BJ (cell line): ENCODE results near the gene RGMA. TPM values are rescaled to one million over a fixed set of nuclear protein-coding genes. Genes with fewer than 3 reads are reported as not detected.

Source experiments
- CTCF ChIA-PET: fragments of 350-600 bp; formaldehyde crosslinking; extraction: SDS; loops from one replicate; lab custom pipeline; 2021; ENCODE audit warnings: antibody characterized with exemption, inconsistent platforms; lab: Yijun Ruan, JAX
- POLR2A ChIA-PET: fragments of 300-600 bp; sonication (Branson Sonifier 250); formaldehyde crosslinking; extraction: SDS; loops from one replicate; lab custom pipeline; 2021; ENCODE audit warnings: antibody characterized with exemption; lab: Charles Lee
- DNase-seq: peaks from one replicate; pipeline ENCODE4 v3.0.0-alpha.2; 2011; ENCODE audit warnings: low read depth
- H3K27me3 ChIP-seq: 2 replicates; pipeline ENCODE4 v1.6.0; 2011; ENCODE audit warnings: low read length; ENCODE audit not compliant: control insufficient read depth, insufficient read depth
- H3K36me3 ChIP-seq: 2 replicates; pipeline ENCODE4 v1.5.1; 2011; ENCODE audit warnings: low read length; ENCODE audit not compliant: control insufficient read depth, insufficient read depth
- H3K4me3 ChIP-seq: 2 replicates; pipeline ENCODE4 v1.5.1; 2011; ENCODE audit warnings: low read depth, mild to moderate bottlenecking, control low read depth, low read length
- polyA plus RNA-seq: library from polyadenylated mRNA; depleted of rRNA; stranded (reverse); fragments of >200 nt; gene quantifications from 2 replicates; pipeline ENCODE4 v1.2.3, GENCODE V29; 2011
- TF ChIP-seq, protein P1 (sequence below): IDR thresholded peaks from 2 replicates; pipeline ENCODE4 v1.5.1; 2011; ENCODE audit warnings: low read depth, mild to moderate bottlenecking, control low read depth, inconsistent platforms, low read length, moderate library complexity; ENCODE audit not compliant: insufficient read depth

Gene RGMA
- polyA plus RNA-seq, 1 experiment, result 0.34 TPM

DNA sequence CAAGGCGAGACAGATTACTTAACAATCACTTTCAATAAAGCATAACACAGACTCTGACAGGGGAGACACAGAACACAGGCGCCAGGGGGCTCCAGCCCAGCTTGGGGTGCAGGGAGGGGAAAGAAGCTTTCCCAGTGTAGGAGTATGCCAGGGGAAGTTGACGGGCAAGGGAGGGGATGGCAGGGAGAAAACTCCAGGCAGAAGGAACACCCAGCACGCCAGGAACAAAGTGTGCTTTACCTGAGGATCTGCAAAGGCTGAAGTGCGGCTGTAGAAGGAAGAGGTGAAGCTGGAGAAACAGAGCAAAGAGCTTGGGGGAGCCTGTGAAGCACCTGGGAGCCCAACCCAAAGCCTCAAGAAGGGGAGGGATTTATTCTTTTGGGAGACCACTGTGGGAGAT, 12.1 kb downstream of the RGMA start:
- Histone ChIP-seq H3K4me3 (no peak overlapping the region), H3K27me3 (peaks cover 5% of the 10 kb centered on the region), H3K36me3 (no peaks in the 10 kb centered on the region)
- TF ChIP-seq, protein P1, sequence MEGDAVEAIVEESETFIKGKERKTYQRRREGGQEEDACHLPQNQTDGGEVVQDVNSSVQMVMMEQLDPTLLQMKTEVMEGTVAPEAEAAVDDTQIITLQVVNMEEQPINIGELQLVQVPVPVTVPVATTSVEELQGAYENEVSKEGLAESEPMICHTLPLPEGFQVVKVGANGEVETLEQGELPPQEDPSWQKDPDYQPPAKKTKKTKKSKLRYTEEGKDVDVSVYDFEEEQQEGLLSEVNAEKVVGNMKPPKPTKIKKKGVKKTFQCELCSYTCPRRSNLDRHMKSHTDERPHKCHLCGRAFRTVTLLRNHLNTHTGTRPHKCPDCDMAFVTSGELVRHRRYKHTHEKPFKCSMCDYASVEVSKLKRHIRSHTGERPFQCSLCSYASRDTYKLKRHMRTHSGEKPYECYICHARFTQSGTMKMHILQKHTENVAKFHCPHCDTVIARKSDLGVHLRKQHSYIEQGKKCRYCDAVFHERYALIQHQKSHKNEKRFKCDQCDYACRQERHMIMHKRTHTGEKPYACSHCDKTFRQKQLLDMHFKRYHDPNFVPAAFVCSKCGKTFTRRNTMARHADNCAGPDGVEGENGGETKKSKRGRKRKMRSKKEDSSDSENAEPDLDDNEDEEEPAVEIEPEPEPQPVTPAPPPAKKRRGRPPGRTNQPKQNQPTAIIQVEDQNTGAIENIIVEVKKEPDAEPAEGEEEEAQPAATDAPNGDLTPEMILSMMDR, result no peak
- DNase-seq, result no peak
- POLR2A ChIA-PET, result no interaction called here
- CTCF ChIA-PET, result interaction anchor here (1.1 to 4.0 kb wide), 3 partner anchors 9 to 1042 kb away, joined by 3 to 18 read pairs (median 4); partner anchors contain the start of gene RGMA

DNA sequence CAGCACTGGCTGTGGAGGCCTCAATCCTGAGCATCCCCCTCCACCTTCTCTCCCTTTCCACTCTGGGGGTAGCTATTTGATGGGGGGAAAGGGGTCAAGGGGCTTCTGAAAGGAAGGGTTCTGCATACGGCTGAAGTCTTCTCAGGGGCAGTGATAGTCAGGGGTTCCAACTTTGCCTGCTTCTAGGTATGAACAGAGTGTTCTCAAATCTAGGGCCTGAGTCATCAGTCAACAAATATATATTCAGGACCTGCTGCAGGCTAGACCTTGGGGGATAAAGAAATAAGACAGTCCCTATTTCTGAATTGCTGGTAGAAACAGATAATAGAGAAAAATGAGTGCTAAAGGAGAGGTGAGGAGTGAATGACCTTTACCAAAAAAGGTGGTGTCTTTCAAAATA, 12.8 kb downstream of the RGMA start:
- no peaks in the 10 kb centered on the region for H3K36me3 ChIP-seq
- H3K27me3 ChIP-seq, result peaks cover 6% of the 10 kb centered on the region
- CTCF ChIA-PET, result interaction anchor here (4.0 kb wide), 1 partner anchor 12 kb away, joined by 18 read pairs; the partner anchor contains the start of gene RGMA
- POLR2A ChIA-PET, result no interaction called here
- TF ChIP-seq, protein P1, result no peak
- no peak for DNase-seq
- H3K4me3 ChIP-seq, result no peak overlapping the region

DNA sequence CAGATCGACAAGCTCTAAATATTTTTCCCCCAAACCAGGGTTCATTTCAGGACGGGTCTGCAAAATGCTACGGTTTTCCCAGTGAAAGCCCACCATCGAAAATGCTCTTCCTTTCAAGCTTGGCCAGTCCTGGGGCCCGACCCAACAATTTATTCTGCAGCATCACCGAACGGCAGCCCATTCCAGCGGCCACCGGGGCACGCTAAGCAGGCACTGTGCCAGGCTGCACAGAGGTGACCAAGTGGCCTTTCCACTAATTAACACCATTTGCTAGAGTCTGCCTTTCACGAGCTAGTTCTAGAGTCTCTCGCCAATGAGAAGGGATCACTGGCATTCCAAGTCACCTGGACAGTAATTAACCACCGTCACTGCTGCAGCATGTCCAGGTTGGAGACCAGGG, 14.4 kb downstream of the RGMA start:
- H3K4me3 ChIP-seq, result no peak overlapping the region
- POLR2A ChIA-PET, result no interaction called here
- no peaks in the 10 kb centered on the region for H3K36me3 ChIP-seq
- no peak for DNase-seq
- TF ChIP-seq, protein P1, result no peak
- CTCF ChIA-PET, result interaction anchor here (0.6 to 0.7 kb wide), 2 partner anchors 13 to 14 kb away, joined by 3 to 4 read pairs; partner anchors contain the start of gene RGMA
- peaks cover 13% of the 10 kb centered on the region for H3K27me3 ChIP-seq

DNA sequence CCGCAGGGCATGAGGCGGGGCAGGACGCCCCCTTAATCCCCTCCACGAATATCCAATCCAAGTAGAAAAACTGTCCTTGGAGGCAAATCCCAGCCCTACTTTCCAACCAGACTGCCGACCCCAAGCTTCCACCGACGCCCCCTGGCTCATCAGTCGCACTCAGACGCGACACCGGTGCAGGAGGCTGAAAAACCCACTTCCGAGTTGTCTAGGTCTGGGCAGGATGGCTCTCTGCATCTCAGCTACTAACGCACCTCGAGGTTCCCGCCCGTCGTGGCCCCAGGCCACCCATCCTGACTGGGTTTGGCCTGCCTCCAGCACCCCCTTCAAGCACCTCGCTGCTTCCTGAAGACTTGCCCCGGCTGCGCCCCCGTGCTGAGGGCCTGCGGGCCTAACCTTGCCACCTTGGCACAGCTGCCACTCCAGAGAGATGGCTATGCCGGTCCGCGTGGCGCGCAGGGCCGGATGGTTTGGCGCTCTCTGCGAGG, 15.5 kb downstream of the RGMA start:
- Histone ChIP-seq H3K4me3 (peak overlapping the region; percentile 23; the same call in 1 of the 2 replicates), H3K36me3 (no peaks in the 10 kb centered on the region), H3K27me3 (peaks cover 13% of the 10 kb centered on the region)
- no peak for DNase-seq
- TF ChIP-seq, protein P1, result no peak
- CTCF ChIA-PET, result interaction anchor here (0.9 kb wide), 1 partner anchor 14 kb away, joined by 4 read pairs; no protein-coding TSS in a partner anchor
- POLR2A ChIA-PET, result no interaction called here

DNA sequence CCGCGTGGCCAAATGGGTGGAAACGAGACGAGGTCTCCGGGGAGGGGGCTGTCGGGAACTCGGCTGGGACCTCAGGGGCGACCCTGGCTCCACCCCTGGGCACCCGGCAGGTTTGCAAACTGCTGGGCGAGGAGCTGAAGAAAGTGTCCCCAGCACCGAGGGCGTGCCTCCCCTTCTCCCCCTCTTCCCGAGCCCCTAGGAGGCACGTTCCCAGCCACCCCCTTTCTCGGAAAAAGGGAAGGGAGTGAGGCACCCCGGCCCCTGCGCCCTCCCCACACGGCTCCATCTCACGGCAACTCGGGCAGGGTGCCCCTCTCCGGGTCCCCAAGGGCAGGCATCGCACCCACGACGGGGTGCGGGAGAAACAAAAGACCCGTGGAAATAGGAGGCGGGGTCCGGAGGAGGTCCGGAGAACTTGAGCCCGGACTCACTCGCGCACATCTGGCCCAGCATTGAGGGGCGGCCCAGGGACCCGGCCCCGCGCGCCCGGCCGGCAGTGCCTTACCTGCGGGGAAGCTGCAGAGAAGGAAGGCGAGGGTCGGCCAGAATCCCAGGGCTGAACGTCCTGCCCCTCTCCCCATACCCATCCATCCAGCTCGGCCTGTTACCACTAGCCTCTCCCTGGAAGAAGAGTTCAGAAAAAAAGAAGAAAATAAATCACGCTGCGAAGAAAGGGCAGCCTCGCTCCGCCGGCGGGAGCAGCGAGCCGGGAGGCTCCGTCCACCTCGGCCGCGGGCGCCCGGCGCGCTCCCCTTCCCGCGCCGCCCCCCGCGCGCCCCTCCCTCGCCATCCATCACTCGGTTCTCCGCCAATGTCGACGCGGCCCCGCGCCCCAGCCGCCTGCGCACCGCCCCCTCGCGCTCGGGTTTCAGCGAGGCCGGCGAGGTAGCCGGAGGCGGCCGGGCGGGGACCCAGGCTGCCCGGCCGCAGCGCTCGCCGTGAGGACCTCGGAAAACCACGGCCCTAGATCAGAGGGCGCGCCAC, 16.3 kb downstream of the RGMA start:
- Histone ChIP-seq H3K36me3 (no peaks in the 10 kb centered on the region), H3K4me3 (peak overlapping the region; percentile 66), H3K27me3 (peaks cover 13% of the 10 kb centered on the region)
- ChIA-PET POLR2A (no interaction called here), CTCF (interaction anchor here (0.9 to 1.1 kb wide), 3 partner anchors 9 to 15 kb away, joined by 3 to 4 read pairs (median 3); no protein-coding TSS in a partner anchor)
- TF ChIP-seq, protein P1, result 0 out of 2 replicates have a peak, but pooled peaks have one; percentile 0
- no peak for DNase-seq
